Measurements from ENCODE around the gene DMD. TPM values are rescaled to one million over a fixed set of nuclear protein-coding genes. Genes with fewer than 3 reads are reported as not detected.

Gene DMD
- total and polyA plus RNA-seq, 5 donors: 49.5 to 173 (median 125) TPM

DNA sequence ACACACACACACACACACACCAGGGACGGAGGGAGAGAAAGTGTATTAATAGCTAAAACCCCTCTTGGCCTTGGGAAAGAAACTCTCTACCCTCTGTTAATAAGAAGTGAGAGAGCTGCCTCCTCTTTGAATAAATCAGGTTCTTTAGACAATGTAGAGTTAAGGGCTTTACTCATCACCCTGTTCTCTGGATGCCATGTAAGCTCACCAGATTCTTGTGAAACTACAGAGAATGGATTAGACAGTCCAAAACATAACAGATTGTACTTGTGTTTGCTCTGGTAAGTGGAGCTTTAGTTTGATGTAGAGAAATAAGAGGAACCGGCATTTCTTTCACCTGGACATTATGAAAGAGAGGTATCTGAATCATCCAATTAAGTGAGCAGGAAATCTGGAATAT is 263.2 kb downstream of the DMD start:
- intact Hi-C loops (cut with DNase I): no loop called here
- H3K27me3 ChIP-seq (ENCODE audit: control insufficient read depth, insufficient read depth): no peaks in the 10 kb centered on the region
- WGBS: 64% methylated on average over 2 of the region's 2 CpGs
- no peak for ATAC-seq
- no peaks in the 10 kb centered on the region for H3K9me3 ChIP-seq (ENCODE audit: control insufficient read depth, low read length)
- no peak overlapping the region for H3K4me3 ChIP-seq (ENCODE audit: low read length)
- no peak for DNase-seq
- H3K27ac ChIP-seq (ENCODE audit: low read length): no peak overlapping the region
- H3K4me1 ChIP-seq (ENCODE audit: control insufficient read depth, insufficient read depth, low read length): no peaks in the 10 kb centered on the region

GRCh38 chrX:32937043-32937442 is 274.3 kb downstream of the DMD start:
- WGBS: 36% methylated on average over 3 of the region's 3 CpGs

GRCh38 chrX:32933548-32933947 is 277.8 kb downstream of the DMD start:
- intact Hi-C loops (cut with DNase I): no loop called here
- H3K27me3 ChIP-seq (ENCODE audit: control insufficient read depth, insufficient read depth): no peaks in the 10 kb centered on the region
- H3K27ac ChIP-seq (ENCODE audit: low read length): no peak overlapping the region
- H3K9me3 ChIP-seq (ENCODE audit: control insufficient read depth, low read length): no peaks in the 10 kb centered on the region
- H3K4me3 ChIP-seq (ENCODE audit: low read length): no peak overlapping the region
- peaks cover 1% of the 10 kb centered on the region for H3K4me1 ChIP-seq (ENCODE audit: control insufficient read depth, insufficient read depth, low read length)
- ATAC-seq (no peak), DNase-seq (no peak)
- 19% methylated on average over 5 of the region's 5 CpGs for WGBS

More at GRCh38 chrX:32937043-32937442, 274.3 kb downstream of the DMD start:
- DNase-seq: no peak
- no peak overlapping the region for H3K4me3 ChIP-seq (ENCODE audit: low read length)
- no peak overlapping the region for H3K27ac ChIP-seq (ENCODE audit: low read length)
- no peak for ATAC-seq
- intact Hi-C loops (cut with DNase I): no loop called here
- H3K27me3 ChIP-seq (ENCODE audit: control insufficient read depth, insufficient read depth): no peaks in the 10 kb centered on the region
- H3K9me3 ChIP-seq (ENCODE audit: control insufficient read depth, low read length): no peaks in the 10 kb centered on the region
- peaks cover 1% of the 10 kb centered on the region for H3K4me1 ChIP-seq (ENCODE audit: control insufficient read depth, insufficient read depth, low read length)

- H3K9me3 ChIP-seq (ENCODE audit: control insufficient read depth, low read length): no peaks in the 10 kb centered on the region
- no peak overlapping the region for H3K27ac ChIP-seq (ENCODE audit: low read length)
- DNase-seq: no peak
- intact Hi-C loops (cut with DNase I): no loop called here
- peaks cover 1% of the 10 kb centered on the region for H3K4me1 ChIP-seq (ENCODE audit: control insufficient read depth, insufficient read depth, low read length)
- no peak overlapping the region for H3K4me3 ChIP-seq (ENCODE audit: low read length)
- no peak for ATAC-seq
- no peaks in the 10 kb centered on the region for H3K27me3 ChIP-seq (ENCODE audit: control insufficient read depth, insufficient read depth)
- WGBS: 83% methylated on average over 4 of the region's 4 CpGs
Observed at GRCh38 chrX:32929040-32929439, 282.3 kb downstream of the DMD start.

- DNase-seq (no peak), ATAC-seq (no peak)
- H3K4me1 ChIP-seq (ENCODE audit: control insufficient read depth, insufficient read depth, low read length): peaks cover 1% of the 10 kb centered on the region
- H3K9me3 ChIP-seq (ENCODE audit: control insufficient read depth, low read length): no peaks in the 10 kb centered on the region
- 52% methylated on average over 3 of the region's 3 CpGs for WGBS
- intact Hi-C loops (cut with DNase I): no loop called here
- no peak overlapping the region for H3K4me3 ChIP-seq (ENCODE audit: low read length)
- H3K27ac ChIP-seq (ENCODE audit: low read length): no peak overlapping the region
- no peaks in the 10 kb centered on the region for H3K27me3 ChIP-seq (ENCODE audit: control insufficient read depth, insufficient read depth)
Observed at GRCh38 chrX:32896088-32896487, 315.3 kb downstream of the DMD start.

DNA sequence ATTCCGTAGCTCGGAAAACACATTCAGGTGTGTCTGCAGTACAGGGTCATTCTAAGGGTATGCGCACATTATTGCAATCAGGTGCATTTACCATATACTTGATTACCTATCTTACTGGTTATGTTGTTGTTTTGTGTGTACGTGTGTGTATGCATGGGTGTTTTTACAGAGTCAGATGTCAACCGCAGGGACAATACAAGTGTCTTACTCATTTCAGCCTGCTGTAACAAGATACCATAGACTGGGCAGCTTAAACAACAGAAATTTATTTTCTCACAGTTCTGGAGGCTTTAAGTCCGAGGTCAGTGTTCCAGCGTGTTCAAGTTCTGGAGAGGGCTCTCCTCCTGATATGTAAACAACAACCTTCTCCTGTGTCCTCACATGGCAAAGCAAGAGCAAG is 316.7 kb downstream of the DMD start:
- no peaks in the 10 kb centered on the region for H3K9me3 ChIP-seq (ENCODE audit: control insufficient read depth, low read length)
- DNase-seq (no peak), ATAC-seq (no peak)
- no peak overlapping the region for H3K4me3 ChIP-seq (ENCODE audit: low read length)
- peaks cover 1% of the 10 kb centered on the region for H3K4me1 ChIP-seq (ENCODE audit: control insufficient read depth, insufficient read depth, low read length)
- intact Hi-C loops (cut with DNase I): no loop called here
- WGBS: 90% methylated on average over 7 of the region's 7 CpGs
- no peaks in the 10 kb centered on the region for H3K27me3 ChIP-seq (ENCODE audit: control insufficient read depth, insufficient read depth)
- no peak overlapping the region for H3K27ac ChIP-seq (ENCODE audit: low read length)

- H3K9me3 ChIP-seq (ENCODE audit: control insufficient read depth, low read length): no peaks in the 10 kb centered on the region
- intact Hi-C loops (cut with DNase I): no loop called here
- no peak overlapping the region for H3K27ac ChIP-seq (ENCODE audit: low read length)
- ATAC-seq: no peak
- peaks cover 1% of the 10 kb centered on the region for H3K4me1 ChIP-seq (ENCODE audit: control insufficient read depth, insufficient read depth, low read length)
- H3K27me3 ChIP-seq (ENCODE audit: control insufficient read depth, insufficient read depth): no peaks in the 10 kb centered on the region
- WGBS: 62% methylated on average over 5 of the region's 5 CpGs
- no peak for DNase-seq
- no peak overlapping the region for H3K4me3 ChIP-seq (ENCODE audit: low read length)
Observed at GRCh38 chrX:32893751-32894150, 317.6 kb downstream of the DMD start.

DNA sequence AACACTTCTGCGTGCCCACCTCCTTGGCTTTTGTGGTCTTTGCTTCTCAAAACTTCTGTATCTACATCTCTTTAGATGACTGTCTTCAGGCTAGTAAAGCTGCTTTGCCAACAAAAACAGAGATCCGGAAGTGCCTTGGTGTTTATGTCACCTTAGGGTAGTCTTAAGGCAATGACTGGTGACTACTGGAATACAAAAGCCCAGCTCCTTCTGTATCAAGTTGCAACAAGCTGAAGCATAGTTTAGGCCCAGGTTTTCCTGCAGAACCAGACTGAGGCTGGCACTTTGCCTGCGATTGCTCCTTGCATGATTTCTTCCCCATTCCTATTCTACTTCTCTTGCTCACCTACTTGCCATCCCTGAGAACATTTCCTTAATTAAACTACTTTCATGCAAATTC is 333.8 kb downstream of the DMD start:
- ATAC-seq (no peak), DNase-seq (no peak)
- no peaks in the 10 kb centered on the region for H3K27me3 ChIP-seq (ENCODE audit: control insufficient read depth, insufficient read depth)
- H3K27ac ChIP-seq (ENCODE audit: low read length): no peak overlapping the region
- H3K4me3 ChIP-seq (ENCODE audit: low read length): no peak overlapping the region
- H3K9me3 ChIP-seq (ENCODE audit: control insufficient read depth, low read length): no peaks in the 10 kb centered on the region
- no peaks in the 10 kb centered on the region for H3K4me1 ChIP-seq (ENCODE audit: control insufficient read depth, insufficient read depth, low read length)
- 74% methylated on average over 3 of the region's 3 CpGs for WGBS
- intact Hi-C loops (cut with DNase I): no loop called here

DNA sequence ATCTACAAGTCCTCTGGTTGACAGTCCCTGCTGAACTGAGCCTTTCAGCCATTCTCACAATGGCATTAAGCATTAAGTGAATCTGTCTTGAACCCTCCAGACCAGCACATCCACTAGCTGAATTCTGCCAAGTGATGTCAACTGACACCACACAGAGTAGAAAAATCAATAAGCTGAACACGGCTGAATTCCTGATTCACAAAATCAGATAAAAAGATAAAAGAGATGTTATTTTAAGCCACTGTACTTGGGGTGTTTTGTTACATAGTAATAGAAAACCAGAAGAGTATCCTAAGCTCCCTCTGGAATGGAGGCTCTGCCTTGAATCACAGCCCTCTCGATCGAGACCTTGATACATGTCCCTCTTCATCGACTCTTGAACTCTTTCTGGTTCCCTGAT is 336.5 kb downstream of the DMD start:
- H3K9me3 ChIP-seq (ENCODE audit: control insufficient read depth, low read length): no peaks in the 10 kb centered on the region
- no peak overlapping the region for H3K4me3 ChIP-seq (ENCODE audit: low read length)
- no peaks in the 10 kb centered on the region for H3K27me3 ChIP-seq (ENCODE audit: control insufficient read depth, insufficient read depth)
- no peak overlapping the region for H3K27ac ChIP-seq (ENCODE audit: low read length)
- intact Hi-C loops (cut with DNase I): no loop called here
- ATAC-seq: no peak
- no peak for DNase-seq
- WGBS: 74% methylated on average over 4 of the region's 4 CpGs
- no peaks in the 10 kb centered on the region for H3K4me1 ChIP-seq (ENCODE audit: control insufficient read depth, insufficient read depth, low read length)

DNA sequence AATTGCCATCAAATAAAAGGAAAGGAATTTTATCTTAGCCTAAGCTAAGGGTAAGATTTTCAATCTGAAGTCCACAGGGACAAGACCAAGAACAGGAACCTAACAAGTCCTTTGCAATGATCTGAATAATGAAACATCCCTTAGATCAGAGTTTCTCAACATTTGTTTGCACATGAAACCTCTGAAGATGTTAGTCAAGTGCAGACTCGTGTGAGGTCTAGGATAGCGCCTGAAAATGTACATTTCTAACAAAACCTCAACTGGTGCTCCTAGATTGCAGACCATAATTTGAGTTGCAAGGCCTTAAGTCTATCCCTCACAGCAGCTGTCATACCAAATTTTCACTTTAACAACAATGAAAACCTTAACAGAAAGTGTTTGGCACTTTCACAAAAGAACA is 337.6 kb downstream of the DMD start:
- ATAC-seq (no peak), DNase-seq (no peak)
- 84% methylated on average over 2 of the region's 2 CpGs for WGBS
- H3K27me3 ChIP-seq (ENCODE audit: control insufficient read depth, insufficient read depth): no peaks in the 10 kb centered on the region
- no peak overlapping the region for H3K27ac ChIP-seq (ENCODE audit: low read length)
- no peaks in the 10 kb centered on the region for H3K4me1 ChIP-seq (ENCODE audit: control insufficient read depth, insufficient read depth, low read length)
- H3K9me3 ChIP-seq (ENCODE audit: control insufficient read depth, low read length): no peaks in the 10 kb centered on the region
- no peak overlapping the region for H3K4me3 ChIP-seq (ENCODE audit: low read length)
- intact Hi-C loops (cut with DNase I): no loop called here

- DNase-seq (no peak), ATAC-seq (no peak)
- Histone ChIP-seq H3K27ac (ENCODE audit: low read length) (no peak overlapping the region), H3K9me3 (ENCODE audit: control insufficient read depth, low read length) (no peaks in the 10 kb centered on the region), H3K4me1 (ENCODE audit: control insufficient read depth, insufficient read depth, low read length) (no peaks in the 10 kb centered on the region), H3K27me3 (ENCODE audit: control insufficient read depth, insufficient read depth) (no peaks in the 10 kb centered on the region), H3K4me3 (ENCODE audit: low read length) (no peak overlapping the region)
- 41% methylated on average over 3 of the region's 3 CpGs for WGBS
- intact Hi-C loops (cut with DNase I): no loop called here
Observed at GRCh38 chrX:32871636-32872035, 339.7 kb downstream of the DMD start.

- no peak for DNase-seq
- WGBS: 86% methylated on average over 6 of the region's 6 CpGs
- no peak for ATAC-seq
- intact Hi-C loops (cut with DNase I): no loop called here
- Histone ChIP-seq H3K4me3 (ENCODE audit: low read length) (no peak overlapping the region), H3K9me3 (ENCODE audit: control insufficient read depth, low read length) (no peaks in the 10 kb centered on the region), H3K27me3 (ENCODE audit: control insufficient read depth, insufficient read depth) (no peaks in the 10 kb centered on the region), H3K4me1 (ENCODE audit: control insufficient read depth, insufficient read depth, low read length) (no peaks in the 10 kb centered on the region), H3K27ac (ENCODE audit: low read length) (no peak overlapping the region)
Observed at GRCh38 chrX:32868524-32868895, 342.8 kb downstream of the DMD start.

All from right cardiac atrium (tissue), 5 donors.